GM21515 (cell line): Measurements from ENCODE around the gene ATP5F1D.

Experiments used
- ATAC-seq: cut with Tn5 transposase; IDR thresholded peaks from one replicate; pipeline ENCODE4 v1.9.1; 2021; ENCODE audit not compliant: unreplicated experiment

The ATP5F1D gene

GRCh38 chr19:1220477-1220930, 21.0 kb upstream of the ATP5F1D start:
- no peak for ATAC-seq

GRCh38 chr19:1220976-1221903, 20.3 kb upstream of the ATP5F1D start:
- ATAC-seq, result no peak

- no peak for ATAC-seq
These were observed 19.7 kb upstream of the ATP5F1D start for GRCh38 chr19:1221904-1222255.

- ATAC-seq, result no peak
These were observed 19.2 kb upstream of the ATP5F1D start for GRCh38 chr19:1222394-1222793.

- ATAC-seq, result no peak
These were observed 18.3 kb upstream of the ATP5F1D start for GRCh38 chr19:1223018-1223855.

GRCh38 chr19:1224047-1224825, 17.3 kb upstream of the ATP5F1D start:
- ATAC-seq, result no peak

GRCh38 chr19:1224847-1225246, 16.7 kb upstream of the ATP5F1D start:
- no peak for ATAC-seq

GRCh38 chr19:1225440-1226226, 15.9 kb upstream of the ATP5F1D start:
- ATAC-seq, result no peak

GRCh38 chr19:1226227-1226518, 15.4 kb upstream of the ATP5F1D start:
- ATAC-seq, result no peak

GRCh38 chr19:1226522-1227303, 14.8 kb upstream of the ATP5F1D start:
- ATAC-seq, result no peak

- ATAC-seq, result no peak
These were observed 14.1 kb upstream of the ATP5F1D start for GRCh38 chr19:1227304-1228054.

GRCh38 chr19:1228161-1228957, 13.2 kb upstream of the ATP5F1D start:
- no peak for ATAC-seq

GRCh38 chr19:1229056-1229923, 12.3 kb upstream of the ATP5F1D start:
- no peak for ATAC-seq

- ATAC-seq, result no peak
These were observed 11.4 kb upstream of the ATP5F1D start for GRCh38 chr19:1229924-1230782.

GRCh38 chr19:1230783-1231489, 10.6 kb upstream of the ATP5F1D start:
- no peak for ATAC-seq
